SK-N-SH (cell line): ENCODE measurements around the gene TMEM171. TPM values are rescaled to one million over a fixed set of nuclear protein-coding genes. Genes with fewer than 3 reads are reported as not detected.

ENCODE experiments used
- CTCF ChIA-PET: fragments of 300-600, 350-600 bp; formaldehyde crosslinking; extraction: SDS; loops from one replicate; lab custom pipeline; 2021; lab: Yijun Ruan, JAX
- POLR2A ChIA-PET: fragments of 350-600 bp; sonication (Branson Sonifier 250); formaldehyde crosslinking; extraction: SDS; loops from one replicate; lab custom pipeline; 2020; ENCODE audit warnings: antibody characterized with exemption, inconsistent platforms; lab: Yijun Ruan, JAX
- DNase-seq: peaks from one replicate; pipeline ENCODE4 v3.0.0; 2012
- H2AFZ ChIP-seq: fragments of 200-600 bp; sonication (generic); 2 replicates; pipeline ENCODE4 v1.8.1; 2016; ENCODE audit warnings: antibody characterized with exemption, mild to moderate bottlenecking, low read depth
- H3F3A ChIP-seq: fragments of 200-600 bp; sonication (generic); replicated peaks from 2 replicates; pipeline ENCODE3; 2016; ENCODE audit warnings: antibody characterized with exemption, mild to moderate bottlenecking; ENCODE audit not compliant: insufficient read depth
- H3K27ac ChIP-seq, 2 experiments: fragments of 200-500 bp in 1 of 2; fragments of 200-600 bp in 1 of 2; sonication (Bioruptor generic) in 1 of 2; sonication (generic), shearing (Covaris generic) in 1 of 2; 2 replicates each; pipeline versions ENCODE4 v1.5.1 to v1.6.1; 2014 to 2016; ENCODE audit warnings: low read depth in 2 of 2, inconsistent platforms in 1 of 2, low read length in 1 of 2, mild to moderate bottlenecking in 1 of 2, mixed read lengths in 1 of 2
- H3K27me3 ChIP-seq: fragments of 200-600 bp; sonication (generic), shearing (Covaris generic); 2 replicates; pipeline ENCODE4 v1.6.1; 2016; ENCODE audit warnings: mixed run types; ENCODE audit not compliant: insufficient read depth
- H3K36me3 ChIP-seq, 2 experiments: fragments of 200-500 bp in 1 of 2; fragments of 200-600 bp in 1 of 2; sonication (Bioruptor generic) in 1 of 2; sonication (generic) in 1 of 2; replicated peaks in 1 of 2; 2 replicates each; pipeline versions ENCODE3 to v1.5.1; 2014 to 2016; ENCODE audit warnings: low read length in 1 of 2, mild to moderate bottlenecking in 1 of 2; ENCODE audit not compliant: insufficient read depth in 2 of 2, control insufficient read depth in 1 of 2
- H3K4me1 ChIP-seq, 2 experiments: fragments of 200-500 bp in 1 of 2; fragments of 200-600 bp in 1 of 2; sonication (Bioruptor generic) in 1 of 2; sonication (generic), shearing (Covaris generic) in 1 of 2; 2 replicates each; pipeline versions ENCODE4 v1.5.1 to v1.6.1; 2014 to 2016; ENCODE audit warnings: low read depth in 1 of 2, low read length in 1 of 2, mixed run types in 1 of 2; ENCODE audit not compliant: insufficient read depth in 2 of 2, control insufficient read depth in 1 of 2
- H3K4me2 ChIP-seq: fragments of 200-600 bp; sonication (generic), shearing (Covaris generic); 2 replicates; pipeline ENCODE4 v1.6.1; 2017; ENCODE audit warnings: mixed run types
- H3K4me3 ChIP-seq, 2 experiments: fragments of 200-500 bp in 1 of 2; fragments of 200-600 bp in 1 of 2; sonication (Bioruptor generic) in 1 of 2; sonication (generic), shearing (Covaris generic) in 1 of 2; 2 replicates each; pipeline versions ENCODE4 v1.5.1 to v1.8.1; 2014 to 2016; ENCODE audit warnings: low read depth in 2 of 2, inconsistent platforms in 1 of 2, low read length in 1 of 2, mild to moderate bottlenecking in 1 of 2, mixed read lengths in 1 of 2, moderate library complexity in 1 of 2
- H3K79me2 ChIP-seq: fragments of 200-600 bp; sonication (generic); 2 replicates; pipeline ENCODE4 v1.8.1; 2017; ENCODE audit warnings: mild to moderate bottlenecking; ENCODE audit not compliant: insufficient read depth
- H3K9ac ChIP-seq: fragments of 200-600 bp; sonication (generic); 2 replicates; pipeline ENCODE4 v1.6.1; 2017; ENCODE audit warnings: mixed run types
- H3K9me2 ChIP-seq: fragments of 200-600 bp; sonication (generic); 2 replicates; pipeline ENCODE4 v1.6.1; 2017; ENCODE audit warnings: mixed run types
- H3K9me3 ChIP-seq: fragments of 200-600 bp; sonication (generic); 2 replicates; pipeline ENCODE4 v1.6.1; 2017; ENCODE audit warnings: mixed run types, mild to moderate bottlenecking, moderate library complexity
- H4K20me1 ChIP-seq: fragments of 200-600 bp; sonication (generic); 2 replicates; pipeline ENCODE4 v1.6.1; 2017; ENCODE audit warnings: mild to moderate bottlenecking, mixed run types; ENCODE audit not compliant: insufficient read depth
- CHD2 ChIP-seq: fragments of 150-350 bp; IDR thresholded peaks from 2 replicates; pipeline ENCODE4 v1.6.1; 2018; ENCODE audit warnings: low read length; ENCODE audit not compliant: partially characterized antibody
- FOXM1 ChIP-seq: IDR thresholded peaks from 2 replicates; pipeline ENCODE4 v1.4.0; 2012; ENCODE audit warnings: low read depth, mild to moderate bottlenecking
- MEF2A ChIP-seq: IDR thresholded peaks from 2 replicates; pipeline ENCODE4 v1.4.0; 2012; ENCODE audit warnings: low read depth, borderline replicate concordance
- MXI1 ChIP-seq: IDR thresholded peaks from 2 replicates; pipeline ENCODE4 v1.6.1; 2012; ENCODE audit warnings: mild to moderate bottlenecking, low read depth, low read length, improper control_type of control experiment
- POLR2AphosphoS5 ChIP-seq: IDR thresholded peaks from 2 replicates; pipeline ENCODE4 v1.6.1; 2012; ENCODE audit warnings: low read depth, low read length
- RCOR1 ChIP-seq: fragments of 150-350 bp; IDR thresholded peaks from 2 replicates; pipeline ENCODE4 v1.6.1; 2017; ENCODE audit warnings: antibody characterized with exemption, low read length
- RFX5 ChIP-seq: IDR thresholded peaks from 2 replicates; pipeline ENCODE4 v1.6.1; 2012; ENCODE audit warnings: mild to moderate bottlenecking, improper control_type of control experiment, low read length
- RXRA ChIP-seq: IDR thresholded peaks from 2 replicates; pipeline ENCODE4 v1.4.0; 2012; ENCODE audit warnings: low read depth, mild to moderate bottlenecking, borderline replicate concordance
- TAF1 ChIP-seq: IDR thresholded peaks from 2 replicates; pipeline ENCODE4 v1.6.1; 2012; ENCODE audit warnings: low read depth, mild to moderate bottlenecking, low read length, moderate library complexity, borderline replicate concordance
- TCF12 ChIP-seq: IDR thresholded peaks from 2 replicates; pipeline ENCODE4 v1.4.0; 2012
- TEAD4 ChIP-seq: IDR thresholded peaks from 2 replicates; pipeline ENCODE4 v1.4.0; 2012; ENCODE audit warnings: mild to moderate bottlenecking, borderline replicate concordance; ENCODE audit not compliant: insufficient read depth
- WGBS: methylation state at CpG from one replicate; pipeline ENCODE4 v1.1.6; 2017; ENCODE audit warnings: low lambda C conversion rate; 5-methylcytosine and 5-hydroxymethylcytosine counted together
- polyA plus RNA-seq, 3 experiments: library from polyadenylated mRNA; depleted of rRNA; stranded (reverse); fragments of >200 nt; gene quantifications; 2 replicates each; pipeline ENCODE4 v1.2.3, GENCODE V29; 2012
- TF ChIP-seq, protein P1 (sequence below): IDR thresholded peaks from 2 replicates; pipeline ENCODE4 v1.4.0; 2012; ENCODE audit warnings: low read depth
- TF ChIP-seq, protein P2 (sequence below): IDR thresholded peaks from 2 replicates; pipeline ENCODE4 v1.6.1; 2012; ENCODE audit warnings: mild to moderate bottlenecking, low read depth, low read length, moderate library complexity
- TF ChIP-seq, protein P3 (sequence below): IDR thresholded peaks from 2 replicates; pipeline ENCODE4; 2012
- TF ChIP-seq, protein P4 (sequence below): fragments of 150-350 bp; IDR thresholded peaks from 2 replicates; pipeline ENCODE4 v1.6.1; 2016; ENCODE audit warnings: mild to moderate bottlenecking, low read depth, low read length

TMEM171 gene
- polyA plus RNA-seq, 1 of the 3 experiments (the other 2 are of a cell fraction) = 7.6 TPM

DNA sequence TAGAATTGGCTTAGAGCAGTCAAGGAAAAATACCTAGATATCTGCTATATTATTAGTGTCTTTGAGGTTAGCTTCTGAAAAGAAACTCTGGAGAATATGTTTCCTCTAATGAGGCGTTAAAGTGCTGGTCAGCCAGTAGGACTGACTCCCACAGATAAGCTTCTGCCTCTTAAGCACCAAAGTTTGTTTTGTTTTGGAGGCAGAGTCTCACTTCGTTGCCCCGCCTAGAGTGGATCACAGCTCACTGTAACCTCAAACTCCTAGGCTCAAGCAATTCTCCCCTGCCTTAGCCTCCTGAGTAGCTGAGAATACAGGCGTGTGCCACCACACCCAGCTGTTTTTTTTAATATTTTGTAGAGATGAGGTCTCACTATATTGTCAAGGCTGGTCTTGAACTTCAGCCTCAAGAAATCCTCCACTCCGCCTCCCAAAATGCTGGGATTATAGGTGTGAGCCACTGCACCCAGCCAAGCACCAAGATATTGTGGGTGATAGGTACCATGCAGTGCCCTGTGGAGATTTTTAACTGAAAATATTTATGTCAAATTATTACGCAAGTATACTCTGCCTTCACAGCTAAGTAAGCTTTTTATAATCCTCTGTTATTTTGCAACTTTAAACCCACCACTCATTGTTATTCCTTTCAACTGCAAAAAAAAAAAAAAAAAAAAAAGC is 24.7 kb upstream of the TMEM171 start:
- peaks cover 0 to 5% of the 10 kb centered on the region in 2 experiments; a peak in 2 of 4 replicates for H3K4me1 ChIP-seq
- H3F3A ChIP-seq = no peaks in the 10 kb centered on the region
- WGBS = 92% methylated on average over 6 of the region's 6 CpGs
- TF ChIP-seq, protein P1, sequence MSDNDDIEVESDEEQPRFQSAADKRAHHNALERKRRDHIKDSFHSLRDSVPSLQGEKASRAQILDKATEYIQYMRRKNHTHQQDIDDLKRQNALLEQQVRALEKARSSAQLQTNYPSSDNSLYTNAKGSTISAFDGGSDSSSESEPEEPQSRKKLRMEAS = no peak
- TF ChIP-seq CHD2 = no peak
- H3K9me2 ChIP-seq = no peaks in the 10 kb centered on the region
- DNase-seq = no peak
- ChIA-PET CTCF (interaction anchor here (0.8 to 3.0 kb wide), 3 partner anchors 13 to 121 kb away, joined by 3 to 8 read pairs (median 4); no protein-coding TSS in a partner anchor), POLR2A (no interaction called here)
- no peak overlapping the region for H3K4me2 ChIP-seq
- H3K4me3 ChIP-seq = no peak overlapping the region
- H3K9me3 ChIP-seq = peaks cover 13% of the 10 kb centered on the region; the same call in 1 of the 2 replicates
- H3K79me2 ChIP-seq = no peaks in the 10 kb centered on the region
- peaks cover 0 to 10% of the 10 kb centered on the region in 2 experiments for H3K36me3 ChIP-seq
- H2AFZ ChIP-seq = no peak overlapping the region
- no peak overlapping the region for H3K9ac ChIP-seq
- H3K27ac ChIP-seq = no peak overlapping the region
- H4K20me1 ChIP-seq = no peaks in the 10 kb centered on the region
- H3K27me3 ChIP-seq = no peaks in the 10 kb centered on the region

DNA sequence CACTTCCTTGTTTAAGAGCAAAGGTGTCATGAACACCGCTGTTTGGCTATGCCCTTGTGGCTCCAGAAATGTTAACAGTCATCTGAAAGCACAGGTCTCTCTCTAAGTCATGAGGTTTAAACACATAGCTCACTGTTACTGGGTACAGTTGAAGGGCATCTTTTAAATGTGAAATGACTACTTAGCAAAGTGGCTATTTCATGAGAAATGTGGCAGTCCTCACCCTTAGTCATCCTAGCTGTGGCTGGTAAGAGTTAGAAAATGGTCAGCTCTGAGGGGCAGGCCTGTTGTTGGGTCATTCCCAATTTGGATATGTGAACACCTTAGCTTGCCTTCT is 24.2 kb upstream of the TMEM171 start:
- Histone ChIP-seq H3K36me3 (peaks cover 0 to 6% of the 10 kb centered on the region in 2 experiments), H3F3A (no peaks in the 10 kb centered on the region), H3K9me2 (no peaks in the 10 kb centered on the region), H3K4me2 (no peak overlapping the region), H3K4me3 (no peak overlapping the region), H3K4me1 (peaks cover 0 to 5% of the 10 kb centered on the region in 2 experiments; a peak in 2 of 4 replicates), H3K79me2 (no peaks in the 10 kb centered on the region), H3K27me3 (no peaks in the 10 kb centered on the region), H3K9ac (no peak overlapping the region), H4K20me1 (no peaks in the 10 kb centered on the region), H2AFZ (no peak overlapping the region), H3K9me3 (peaks cover 13% of the 10 kb centered on the region; the same call in 1 of the 2 replicates), H3K27ac (no peak overlapping the region)
- ChIA-PET CTCF (interaction anchor here (3.0 kb wide), 1 partner anchor 13 kb away, joined by 8 read pairs; no protein-coding TSS in a partner anchor), POLR2A (no interaction called here)
- 96% methylated on average over 1 of the region's 1 CpG for WGBS
- no peak for DNase-seq
- no peak for TF ChIP-seq TEAD4
- TF ChIP-seq MXI1 = no peak
- TF ChIP-seq POLR2AphosphoS5 = no peak
- no peak for TF ChIP-seq MEF2A
- TF ChIP-seq, protein P1 = no peak
- TF ChIP-seq, protein P2, sequence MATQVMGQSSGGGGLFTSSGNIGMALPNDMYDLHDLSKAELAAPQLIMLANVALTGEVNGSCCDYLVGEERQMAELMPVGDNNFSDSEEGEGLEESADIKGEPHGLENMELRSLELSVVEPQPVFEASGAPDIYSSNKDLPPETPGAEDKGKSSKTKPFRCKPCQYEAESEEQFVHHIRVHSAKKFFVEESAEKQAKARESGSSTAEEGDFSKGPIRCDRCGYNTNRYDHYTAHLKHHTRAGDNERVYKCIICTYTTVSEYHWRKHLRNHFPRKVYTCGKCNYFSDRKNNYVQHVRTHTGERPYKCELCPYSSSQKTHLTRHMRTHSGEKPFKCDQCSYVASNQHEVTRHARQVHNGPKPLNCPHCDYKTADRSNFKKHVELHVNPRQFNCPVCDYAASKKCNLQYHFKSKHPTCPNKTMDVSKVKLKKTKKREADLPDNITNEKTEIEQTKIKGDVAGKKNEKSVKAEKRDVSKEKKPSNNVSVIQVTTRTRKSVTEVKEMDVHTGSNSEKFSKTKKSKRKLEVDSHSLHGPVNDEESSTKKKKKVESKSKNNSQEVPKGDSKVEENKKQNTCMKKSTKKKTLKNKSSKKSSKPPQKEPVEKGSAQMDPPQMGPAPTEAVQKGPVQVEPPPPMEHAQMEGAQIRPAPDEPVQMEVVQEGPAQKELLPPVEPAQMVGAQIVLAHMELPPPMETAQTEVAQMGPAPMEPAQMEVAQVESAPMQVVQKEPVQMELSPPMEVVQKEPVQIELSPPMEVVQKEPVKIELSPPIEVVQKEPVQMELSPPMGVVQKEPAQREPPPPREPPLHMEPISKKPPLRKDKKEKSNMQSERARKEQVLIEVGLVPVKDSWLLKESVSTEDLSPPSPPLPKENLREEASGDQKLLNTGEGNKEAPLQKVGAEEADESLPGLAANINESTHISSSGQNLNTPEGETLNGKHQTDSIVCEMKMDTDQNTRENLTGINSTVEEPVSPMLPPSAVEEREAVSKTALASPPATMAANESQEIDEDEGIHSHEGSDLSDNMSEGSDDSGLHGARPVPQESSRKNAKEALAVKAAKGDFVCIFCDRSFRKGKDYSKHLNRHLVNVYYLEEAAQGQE = no peak
- TF ChIP-seq RCOR1 = no peak
- TF ChIP-seq TAF1 = no peak
- TF ChIP-seq RXRA = no peak
- TF ChIP-seq, protein P3, sequence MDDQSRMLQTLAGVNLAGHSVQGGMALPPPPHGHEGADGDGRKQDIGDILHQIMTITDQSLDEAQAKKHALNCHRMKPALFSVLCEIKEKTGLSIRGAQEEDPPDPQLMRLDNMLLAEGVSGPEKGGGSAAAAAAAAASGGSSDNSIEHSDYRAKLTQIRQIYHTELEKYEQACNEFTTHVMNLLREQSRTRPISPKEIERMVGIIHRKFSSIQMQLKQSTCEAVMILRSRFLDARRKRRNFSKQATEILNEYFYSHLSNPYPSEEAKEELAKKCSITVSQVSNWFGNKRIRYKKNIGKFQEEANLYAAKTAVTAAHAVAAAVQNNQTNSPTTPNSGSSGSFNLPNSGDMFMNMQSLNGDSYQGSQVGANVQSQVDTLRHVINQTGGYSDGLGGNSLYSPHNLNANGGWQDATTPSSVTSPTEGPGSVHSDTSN = no peak
- no peak for TF ChIP-seq RFX5
- no peak for TF ChIP-seq FOXM1
- no peak for TF ChIP-seq TCF12
- TF ChIP-seq, protein P4, sequence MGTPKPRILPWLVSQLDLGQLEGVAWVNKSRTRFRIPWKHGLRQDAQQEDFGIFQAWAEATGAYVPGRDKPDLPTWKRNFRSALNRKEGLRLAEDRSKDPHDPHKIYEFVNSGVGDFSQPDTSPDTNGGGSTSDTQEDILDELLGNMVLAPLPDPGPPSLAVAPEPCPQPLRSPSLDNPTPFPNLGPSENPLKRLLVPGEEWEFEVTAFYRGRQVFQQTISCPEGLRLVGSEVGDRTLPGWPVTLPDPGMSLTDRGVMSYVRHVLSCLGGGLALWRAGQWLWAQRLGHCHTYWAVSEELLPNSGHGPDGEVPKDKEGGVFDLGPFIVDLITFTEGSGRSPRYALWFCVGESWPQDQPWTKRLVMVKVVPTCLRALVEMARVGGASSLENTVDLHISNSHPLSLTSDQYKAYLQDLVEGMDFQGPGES = no peak
